Measurements from ENCODE around the gene KLHL5.

The KLHL5 gene

GRCh38 chr4:39044956-39045826 is 16.8 kb upstream of the KLHL5 start:
- DNase-seq = no peak

DNA sequence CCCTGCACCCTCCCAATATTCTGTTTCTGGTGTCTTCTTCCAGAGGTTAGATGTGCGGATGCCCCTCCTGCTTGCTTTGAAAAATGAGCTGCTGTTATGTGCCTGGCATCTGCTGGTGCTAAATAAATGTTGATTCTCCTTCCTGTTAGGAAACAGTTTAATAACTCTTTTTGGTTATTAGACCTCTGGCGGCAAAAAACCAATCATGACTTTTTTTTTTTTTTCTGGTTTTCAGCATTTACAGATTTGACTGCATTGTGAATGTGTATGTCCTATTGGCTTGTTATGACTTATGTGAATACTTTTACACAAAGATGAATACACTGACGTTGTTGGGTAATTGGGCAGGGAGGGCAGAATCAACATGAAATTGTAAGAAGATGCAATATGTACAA is 16.2 kb upstream of the KLHL5 start:
- DNase-seq = no peak

- no peak for DNase-seq
Measured at GRCh38 chr4:39046249-39046648, 15.8 kb upstream of the KLHL5 start.

DNA sequence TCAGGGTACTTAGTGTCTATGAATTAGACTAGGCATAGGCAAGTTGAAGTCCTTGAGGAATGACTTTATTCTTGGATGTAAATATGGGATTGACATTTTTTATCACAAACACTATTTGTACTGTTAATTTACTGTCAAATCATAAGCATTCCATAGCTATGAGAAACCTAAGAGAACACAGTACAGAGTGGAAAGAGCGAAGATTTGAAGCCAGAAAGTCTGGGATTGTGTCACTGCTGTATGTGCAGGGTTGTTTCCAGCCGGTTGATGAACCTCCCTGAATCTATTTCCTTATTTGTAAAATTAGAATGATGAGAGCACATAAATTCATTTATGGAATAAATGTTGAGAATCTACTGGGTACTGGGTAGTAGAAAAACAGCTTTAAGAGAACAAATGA is 14.4 kb upstream of the KLHL5 start:
- no peak for DNase-seq

- DNase-seq = no peak
Measured at GRCh38 chr4:39048311-39048710, 13.7 kb upstream of the KLHL5 start.

GRCh38 chr4:39050590-39050989 is 11.4 kb upstream of the KLHL5 start:
- DNase-seq = no peak

DNA sequence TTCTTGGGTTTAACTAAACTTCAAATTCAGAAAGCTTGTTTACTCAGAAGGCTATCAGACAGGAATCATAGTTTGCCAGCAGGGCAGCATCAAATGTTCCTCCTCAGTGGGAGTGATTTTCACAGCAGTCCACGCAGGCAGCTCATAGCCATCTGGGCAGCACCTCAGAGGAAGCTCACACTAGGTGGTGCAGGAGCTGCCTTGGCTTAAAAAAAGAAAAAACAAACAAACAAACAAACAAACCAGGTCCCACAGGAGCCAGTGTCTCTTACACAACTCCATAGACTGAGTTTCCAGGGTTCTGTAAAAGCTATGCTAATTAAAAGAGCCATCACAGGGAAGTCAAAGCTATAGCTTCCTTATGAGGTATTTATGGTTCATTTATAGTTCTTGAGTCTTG is 10.5 kb upstream of the KLHL5 start:
- DNase-seq = no peak

DNA sequence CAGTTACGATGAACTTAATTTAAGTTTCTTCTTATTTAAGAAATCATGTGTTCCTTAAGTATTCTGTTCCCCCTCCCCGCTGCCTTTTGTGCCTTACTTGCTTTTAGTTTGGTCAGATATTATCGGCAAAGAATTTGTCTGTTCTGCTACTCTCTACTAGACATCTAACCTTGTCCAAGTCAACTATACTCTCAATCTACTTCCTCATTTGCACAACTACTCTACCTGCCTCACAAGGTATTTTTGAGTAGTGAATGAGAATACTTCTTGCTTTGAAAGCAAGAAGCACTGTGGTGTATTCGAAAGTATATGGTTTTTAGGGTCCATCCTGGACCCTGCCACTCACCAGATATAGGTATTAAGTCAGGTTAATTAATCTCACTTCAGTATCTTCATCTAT is 8.0 kb upstream of the KLHL5 start:
- DNase-seq = no peak

- no peak for DNase-seq
Measured at GRCh38 chr4:39054497-39054896, 7.5 kb upstream of the KLHL5 start.

- DNase-seq = no peak
Measured at GRCh38 chr4:39056023-39056422, 6.0 kb upstream of the KLHL5 start.

- no peak for DNase-seq
Measured at GRCh38 chr4:39061457-39061856, 575 bp upstream of the KLHL5 start.

GRCh38 chr4:39062770-39063097 is 702 bp downstream of the KLHL5 start:
- DNase-seq = no peak

GRCh38 chr4:39063430-39063829 is 1.4 kb downstream of the KLHL5 start:
- no peak for DNase-seq

DNA sequence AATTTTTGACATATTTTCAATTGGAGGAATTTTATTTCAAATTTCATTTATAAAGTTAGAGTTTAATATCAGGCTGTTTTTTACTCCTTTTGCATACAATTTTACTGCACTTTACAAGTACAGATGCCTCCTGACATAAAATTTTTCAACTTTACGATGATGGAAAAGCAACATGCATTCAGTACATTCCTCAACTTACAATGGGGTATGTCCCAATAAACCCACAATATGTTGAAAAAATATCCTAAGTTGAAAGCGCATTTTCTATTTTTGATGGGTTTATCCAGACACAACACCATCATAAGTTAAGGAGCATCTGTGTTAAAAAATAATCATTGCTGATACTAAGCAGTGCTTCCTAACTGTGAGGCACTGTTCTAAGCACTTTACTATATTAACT is 4.3 kb downstream of the KLHL5 start:
- DNase-seq = no peak

GRCh38 chr4:39067031-39067430 is 5.0 kb downstream of the KLHL5 start:
- no peak for DNase-seq

DNA sequence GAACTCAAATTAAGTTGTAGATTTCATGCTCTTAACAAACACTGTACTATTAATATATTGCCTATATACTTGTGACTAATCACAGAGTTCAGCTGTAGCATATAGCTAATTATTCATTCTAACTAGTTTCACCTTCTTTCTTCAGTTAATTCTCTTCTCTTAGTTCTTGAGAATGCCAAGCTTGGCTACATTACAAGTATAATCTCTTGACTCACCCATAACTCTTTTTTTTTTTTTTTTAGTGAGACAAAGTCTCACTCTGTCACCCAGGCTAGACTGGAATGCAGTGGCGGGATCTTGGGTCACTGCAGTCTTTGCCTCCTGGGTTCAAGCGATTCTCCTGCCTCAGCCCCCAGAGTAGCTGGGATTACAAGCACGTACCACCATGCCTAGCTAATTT is 5.4 kb downstream of the KLHL5 start:
- DNase-seq = no peak

- no peak for DNase-seq
Measured at GRCh38 chr4:39068907-39069306, 6.9 kb downstream of the KLHL5 start.

DNA sequence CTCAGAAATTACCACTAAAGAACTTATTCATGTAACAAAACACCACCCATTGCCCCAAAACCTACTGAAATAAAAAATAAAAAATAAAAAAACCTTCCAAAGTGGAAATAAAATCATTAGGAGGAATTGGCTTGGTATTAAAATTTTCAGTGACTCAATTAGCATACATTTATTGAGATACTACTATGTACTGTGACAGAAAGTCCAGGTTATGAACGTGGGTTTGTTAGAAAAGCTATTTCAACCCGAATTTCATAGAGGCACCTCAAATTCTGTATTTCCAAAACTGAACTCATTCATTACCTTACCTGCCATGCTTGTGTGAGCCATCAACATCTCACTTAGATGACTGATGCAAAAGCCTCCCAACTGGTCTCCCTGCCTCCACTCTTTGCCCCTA is 16.8 kb downstream of the KLHL5 start:
- DNase-seq = no peak

- DNase-seq = no peak
Measured at GRCh38 chr4:39083164-39083563, 21.1 kb downstream of the KLHL5 start.

DNA sequence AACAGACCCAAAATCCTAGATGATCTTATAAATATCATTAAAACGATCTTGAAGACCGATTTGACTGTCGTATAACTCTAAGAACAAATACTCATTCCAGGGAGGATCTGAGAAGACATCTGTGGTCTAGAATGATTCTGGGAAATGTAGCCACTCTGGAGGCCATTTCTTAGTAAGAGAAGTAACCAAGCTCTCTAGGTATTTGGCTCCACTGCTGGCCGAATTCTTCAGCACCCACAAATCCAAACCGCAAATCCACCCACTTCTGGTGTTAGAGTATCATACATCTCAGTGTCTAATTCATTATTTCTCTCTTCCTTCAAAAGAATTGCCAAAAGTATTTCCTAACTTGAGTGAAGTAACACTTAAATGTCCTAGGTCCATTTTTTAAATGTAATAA is 23.9 kb downstream of the KLHL5 start:
- DNase-seq = no peak

DNA sequence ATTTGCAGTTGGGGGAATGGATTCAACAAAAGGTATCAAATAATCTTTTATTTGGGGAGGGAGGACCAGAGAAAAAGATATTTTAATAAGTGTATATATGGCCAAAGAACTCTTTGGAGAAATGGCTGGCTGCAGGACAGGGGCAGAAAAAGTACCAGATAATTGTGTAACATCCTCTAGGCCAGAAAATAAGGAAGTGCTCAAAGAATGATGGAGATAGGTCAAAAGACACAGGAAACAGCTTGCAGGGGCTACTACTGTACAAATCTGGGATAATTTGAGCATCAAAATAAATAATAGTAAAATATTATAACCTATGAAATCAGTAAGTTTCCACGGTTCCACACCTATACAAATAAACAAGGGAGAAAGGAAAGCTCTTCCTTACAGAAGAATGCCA is 34.8 kb downstream of the KLHL5 start:
- DNase-seq = no peak

DNA sequence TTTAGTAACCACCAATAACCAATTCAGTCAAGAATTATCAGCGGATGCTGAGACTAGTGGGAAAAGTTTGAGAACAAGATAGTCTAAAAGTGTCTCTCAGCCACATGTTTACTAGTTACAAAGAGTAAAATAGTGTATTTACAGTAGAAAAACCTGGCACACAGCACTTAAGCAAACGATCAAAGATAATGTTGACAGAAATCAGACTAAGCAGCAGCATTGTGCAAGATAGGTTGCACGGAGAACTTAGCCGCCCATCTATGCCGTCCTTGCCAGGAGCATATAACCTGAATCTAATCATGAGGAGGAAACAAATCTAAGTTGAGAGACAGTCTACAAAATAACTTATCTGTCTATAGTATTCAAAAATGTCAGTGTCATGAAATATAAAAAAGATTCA is 35.3 kb downstream of the KLHL5 start:
- DNase-seq = no peak

- DNase-seq = no peak
Measured at GRCh38 chr4:39102297-39102696, 40.3 kb downstream of the KLHL5 start.

DNA sequence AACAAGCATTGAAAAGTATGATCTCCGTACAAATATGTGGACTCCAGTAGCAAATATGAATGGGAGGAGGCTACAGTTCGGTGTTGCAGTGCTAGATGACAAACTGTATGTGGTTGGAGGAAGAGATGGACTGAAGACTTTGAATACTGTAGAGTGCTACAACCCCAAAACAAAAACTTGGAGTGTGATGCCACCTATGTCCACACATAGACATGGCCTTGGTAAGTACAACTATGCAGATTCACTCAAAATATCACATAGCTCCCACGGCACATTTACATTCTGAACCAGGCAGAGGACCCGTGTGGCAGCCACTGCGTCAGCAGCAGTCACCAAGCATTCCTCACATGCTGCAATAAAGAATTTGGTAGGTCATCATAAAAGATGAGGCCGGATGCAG is 41.3 kb downstream of the KLHL5 start:
- DNase-seq = no peak

DNA sequence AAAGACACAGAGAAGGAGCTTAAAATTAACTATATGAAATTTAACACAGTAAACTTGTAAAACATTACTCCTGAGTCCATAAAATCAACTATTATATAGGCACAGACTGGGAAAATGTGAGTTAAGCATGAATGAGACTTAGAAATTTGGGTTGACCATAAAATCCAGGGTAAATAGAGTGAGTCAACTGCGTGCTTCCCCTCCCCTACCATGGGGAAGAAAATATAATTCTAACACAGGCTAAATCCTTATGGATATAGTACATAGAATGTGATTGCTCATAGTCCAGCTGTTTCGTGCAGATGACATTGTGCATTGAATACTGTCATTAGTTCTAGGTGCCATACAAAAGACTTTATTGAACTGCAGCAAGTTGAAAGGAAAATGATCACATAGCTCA is 42.2 kb downstream of the KLHL5 start:
- DNase-seq = no peak

DNA sequence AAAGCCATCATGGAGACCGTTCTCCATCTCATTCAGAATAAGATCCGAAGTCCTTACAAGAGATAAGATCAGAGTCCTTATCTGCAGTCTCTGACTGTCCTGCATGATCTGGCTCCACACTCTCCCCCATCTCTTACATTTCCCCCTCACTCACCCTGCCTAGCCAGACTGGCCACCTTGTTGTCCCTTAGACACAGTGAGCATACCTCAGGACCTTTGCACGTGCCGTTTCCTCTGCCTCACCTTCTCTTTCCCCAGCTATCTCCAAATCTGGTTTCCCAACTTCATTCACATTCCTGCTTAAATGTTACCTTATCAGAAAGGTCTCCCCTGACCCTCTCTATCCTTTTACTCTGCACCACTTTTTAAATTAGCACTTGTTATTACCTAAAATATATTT is 44.0 kb downstream of the KLHL5 start:
- DNase-seq = no peak
